ENCODE results near the gene PRM3.

PRM3 gene

DNA sequence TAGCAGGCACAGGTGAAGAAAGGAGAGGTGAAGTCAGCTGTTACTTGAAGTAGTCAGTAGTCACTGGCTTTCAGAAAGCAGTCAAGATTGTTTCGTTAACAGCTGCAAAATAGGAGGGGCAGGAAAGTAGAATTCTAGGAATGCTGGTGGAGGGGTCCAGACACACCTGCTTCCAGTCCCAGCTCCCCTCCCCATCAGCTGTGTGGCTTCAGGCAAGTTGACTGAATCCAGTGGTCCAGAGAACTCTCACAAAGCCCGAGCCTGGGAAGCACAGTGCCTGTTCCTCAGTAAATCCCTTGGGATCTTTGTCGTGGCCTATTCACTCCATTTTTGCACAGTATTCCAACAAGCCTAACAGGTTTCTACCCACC is 12.8 kb downstream of the PRM3 start:
- no peak for DNase-seq (ENCODE audit: extremely low read depth, low read depth)
- TF ChIP-seq, protein P1, sequence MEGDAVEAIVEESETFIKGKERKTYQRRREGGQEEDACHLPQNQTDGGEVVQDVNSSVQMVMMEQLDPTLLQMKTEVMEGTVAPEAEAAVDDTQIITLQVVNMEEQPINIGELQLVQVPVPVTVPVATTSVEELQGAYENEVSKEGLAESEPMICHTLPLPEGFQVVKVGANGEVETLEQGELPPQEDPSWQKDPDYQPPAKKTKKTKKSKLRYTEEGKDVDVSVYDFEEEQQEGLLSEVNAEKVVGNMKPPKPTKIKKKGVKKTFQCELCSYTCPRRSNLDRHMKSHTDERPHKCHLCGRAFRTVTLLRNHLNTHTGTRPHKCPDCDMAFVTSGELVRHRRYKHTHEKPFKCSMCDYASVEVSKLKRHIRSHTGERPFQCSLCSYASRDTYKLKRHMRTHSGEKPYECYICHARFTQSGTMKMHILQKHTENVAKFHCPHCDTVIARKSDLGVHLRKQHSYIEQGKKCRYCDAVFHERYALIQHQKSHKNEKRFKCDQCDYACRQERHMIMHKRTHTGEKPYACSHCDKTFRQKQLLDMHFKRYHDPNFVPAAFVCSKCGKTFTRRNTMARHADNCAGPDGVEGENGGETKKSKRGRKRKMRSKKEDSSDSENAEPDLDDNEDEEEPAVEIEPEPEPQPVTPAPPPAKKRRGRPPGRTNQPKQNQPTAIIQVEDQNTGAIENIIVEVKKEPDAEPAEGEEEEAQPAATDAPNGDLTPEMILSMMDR (IDR thresholded peaks at IDR 0.05; ENCODE audit: low read depth, low read length), result no peak

DNA sequence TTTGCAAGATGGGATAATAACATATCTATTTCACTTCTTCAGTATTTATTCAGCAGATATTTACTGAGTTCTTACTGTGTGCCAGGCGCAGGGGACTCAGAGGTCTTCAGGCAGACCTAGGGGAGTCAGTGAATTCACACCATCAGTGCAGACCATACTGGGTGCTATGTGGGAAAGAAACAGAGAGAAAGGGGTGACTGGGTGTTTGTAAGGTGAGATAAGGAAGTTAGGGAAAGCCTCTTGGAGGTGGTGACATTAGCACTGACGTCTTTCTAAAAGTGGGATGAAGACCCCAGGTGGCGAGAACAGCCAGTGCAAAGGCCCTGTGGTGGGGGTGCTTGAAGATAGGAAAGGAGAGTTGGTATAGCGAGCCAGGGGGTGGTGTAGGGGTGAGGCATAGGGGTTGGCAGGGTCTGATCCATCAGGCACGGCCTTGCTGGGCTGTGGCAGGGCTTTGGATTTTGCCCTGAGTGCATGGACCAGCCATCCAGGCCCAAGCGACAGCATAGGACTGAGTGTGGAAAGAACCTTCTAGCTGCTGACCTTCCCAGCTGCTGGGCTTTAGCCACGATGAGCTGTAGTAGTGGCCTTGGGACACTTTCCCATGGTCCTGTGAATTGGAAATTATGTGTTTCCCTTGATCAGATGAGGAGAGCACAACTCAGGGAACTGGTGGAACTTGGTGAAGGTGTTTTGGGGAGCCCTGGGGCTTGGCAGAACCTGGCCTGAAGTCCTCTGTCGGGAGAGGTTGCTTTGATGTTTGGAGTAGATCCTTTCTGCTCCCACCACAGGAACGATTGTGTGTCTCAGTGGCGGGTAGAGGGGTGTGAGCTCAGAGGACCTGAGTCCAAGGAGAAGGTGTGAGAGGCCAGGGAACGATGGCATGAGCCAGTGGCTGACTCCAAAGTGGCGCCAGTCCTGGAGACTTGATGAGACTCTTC is 13.5 kb downstream of the PRM3 start:
- TF ChIP-seq, protein P1 (IDR thresholded peaks at IDR 0.05; ENCODE audit: low read depth, low read length), result no peak
- DNase-seq (ENCODE audit: extremely low read depth, low read depth), result no peak

DNA sequence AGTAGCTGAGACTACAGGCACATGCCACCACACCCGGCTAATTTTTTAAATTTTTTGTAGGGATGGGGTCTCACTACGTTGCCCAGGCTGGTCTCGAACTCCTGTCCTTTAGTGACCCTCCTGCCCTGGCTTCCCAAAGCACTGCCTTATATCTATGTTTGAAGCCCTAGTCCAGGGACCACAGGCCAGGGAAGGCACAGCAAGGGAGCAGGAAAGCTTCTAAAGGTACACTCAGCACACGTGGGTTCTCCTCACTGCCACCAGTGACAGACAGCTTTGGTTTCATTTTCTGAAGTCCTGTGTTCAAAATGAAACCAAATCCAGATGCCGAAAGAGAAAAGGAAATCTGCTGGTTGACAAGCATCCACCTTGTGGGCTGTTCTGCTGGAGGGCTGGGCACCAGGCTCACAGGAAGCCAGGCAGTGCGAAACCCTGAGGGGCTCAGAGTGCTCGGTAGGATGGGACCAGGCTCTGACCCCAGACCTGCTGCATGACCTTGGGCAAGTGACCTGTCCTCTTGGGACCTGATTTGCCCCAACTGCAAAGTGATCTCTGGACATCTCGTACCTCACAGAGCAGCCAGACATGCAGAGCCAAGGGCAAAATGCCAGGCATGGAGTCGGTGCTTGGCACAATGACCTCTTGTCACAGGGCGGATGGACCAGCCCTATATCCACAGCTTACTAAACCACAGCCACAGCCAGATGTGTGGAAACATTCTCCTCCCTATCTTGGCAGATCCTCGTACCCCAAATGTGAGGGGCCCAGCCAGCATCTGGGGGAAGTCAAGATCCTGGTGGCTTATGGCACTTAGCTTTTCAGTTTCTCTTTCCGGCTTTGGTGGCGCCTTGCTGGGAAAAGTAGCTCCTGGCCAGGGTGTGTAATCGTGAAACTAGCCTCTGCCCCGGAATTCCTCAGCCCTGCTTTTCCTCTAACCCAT is 14.6 kb downstream of the PRM3 start:
- DNase-seq (ENCODE audit: extremely low read depth, low read depth), result no peak
- TF ChIP-seq, protein P1 (IDR thresholded peaks at IDR 0.05; ENCODE audit: low read depth, low read length), result no peak

DNA sequence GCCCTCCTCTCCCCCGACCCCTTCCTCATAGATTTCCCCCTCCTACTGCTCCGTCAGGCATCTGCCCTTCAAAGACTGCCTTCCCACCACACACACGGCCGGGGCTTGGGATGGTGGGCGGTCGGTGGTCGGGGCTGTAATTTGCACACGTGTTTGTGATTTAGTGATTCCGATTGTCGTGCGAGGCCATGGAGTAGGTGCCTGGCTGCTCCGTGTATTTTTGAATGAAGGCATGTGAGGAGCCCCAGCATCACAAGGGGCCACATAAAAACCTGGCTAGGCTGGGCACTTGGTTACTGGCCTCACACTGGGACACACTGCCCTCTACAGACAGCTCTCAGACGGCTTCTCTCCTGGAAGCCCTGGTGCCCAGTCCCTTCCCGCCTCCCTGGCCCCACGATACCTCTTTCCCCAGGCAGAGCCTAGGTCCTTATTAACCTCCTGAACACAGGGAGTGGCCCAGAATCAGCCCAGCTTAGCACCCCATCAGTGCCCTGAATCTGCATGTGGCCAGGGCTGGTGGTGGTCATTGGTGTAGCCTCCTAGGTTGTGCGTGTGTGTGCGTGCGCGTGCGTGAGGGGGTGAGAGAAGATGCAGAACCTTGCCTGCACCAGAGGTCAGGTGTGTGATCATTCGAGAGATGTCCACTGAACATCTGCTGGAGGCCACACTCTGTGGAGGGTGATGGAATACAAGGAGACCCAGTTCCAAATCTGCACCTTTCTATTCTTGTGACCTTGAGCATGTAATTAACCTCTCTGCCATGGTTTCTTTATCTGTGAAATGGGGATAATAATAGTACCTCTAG is 16.1 kb downstream of the PRM3 start:
- peak; percentile 44 for DNase-seq (ENCODE audit: extremely low read depth, low read depth)

DNA sequence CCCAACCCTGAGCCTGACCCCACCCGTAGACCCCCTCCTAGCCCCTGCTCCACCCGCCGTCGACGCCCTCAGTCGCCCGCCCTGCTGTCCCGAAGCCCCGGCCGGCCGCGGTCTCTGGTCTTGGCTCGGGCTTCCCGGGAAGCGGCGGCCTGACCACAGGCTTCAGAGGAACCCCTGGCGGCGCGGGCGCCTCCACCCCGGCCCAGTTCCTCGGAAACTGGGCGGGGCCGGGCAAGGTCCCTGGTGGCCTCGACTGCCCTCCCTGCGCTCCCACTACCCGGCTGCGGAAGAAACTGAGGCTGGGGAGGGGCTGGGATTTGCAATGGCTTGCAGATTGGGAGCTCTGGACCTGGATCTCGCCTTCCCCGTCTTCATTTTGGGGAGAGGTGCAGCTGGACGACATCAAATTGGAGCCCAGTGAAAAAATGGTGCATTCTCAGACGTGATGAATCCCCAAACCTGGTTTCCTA is 16.7 kb downstream of the PRM3 start:
- no peak for DNase-seq (ENCODE audit: extremely low read depth, low read depth)
- TF ChIP-seq, protein P1 (IDR thresholded peaks at IDR 0.05; ENCODE audit: low read depth, low read length), result no peak

More for the DNA sequence above, 16.1 kb downstream of the PRM3 start:
- TF ChIP-seq, protein P1 (IDR thresholded peaks at IDR 0.05; ENCODE audit: low read depth, low read length), result peak; percentile 83

DNA sequence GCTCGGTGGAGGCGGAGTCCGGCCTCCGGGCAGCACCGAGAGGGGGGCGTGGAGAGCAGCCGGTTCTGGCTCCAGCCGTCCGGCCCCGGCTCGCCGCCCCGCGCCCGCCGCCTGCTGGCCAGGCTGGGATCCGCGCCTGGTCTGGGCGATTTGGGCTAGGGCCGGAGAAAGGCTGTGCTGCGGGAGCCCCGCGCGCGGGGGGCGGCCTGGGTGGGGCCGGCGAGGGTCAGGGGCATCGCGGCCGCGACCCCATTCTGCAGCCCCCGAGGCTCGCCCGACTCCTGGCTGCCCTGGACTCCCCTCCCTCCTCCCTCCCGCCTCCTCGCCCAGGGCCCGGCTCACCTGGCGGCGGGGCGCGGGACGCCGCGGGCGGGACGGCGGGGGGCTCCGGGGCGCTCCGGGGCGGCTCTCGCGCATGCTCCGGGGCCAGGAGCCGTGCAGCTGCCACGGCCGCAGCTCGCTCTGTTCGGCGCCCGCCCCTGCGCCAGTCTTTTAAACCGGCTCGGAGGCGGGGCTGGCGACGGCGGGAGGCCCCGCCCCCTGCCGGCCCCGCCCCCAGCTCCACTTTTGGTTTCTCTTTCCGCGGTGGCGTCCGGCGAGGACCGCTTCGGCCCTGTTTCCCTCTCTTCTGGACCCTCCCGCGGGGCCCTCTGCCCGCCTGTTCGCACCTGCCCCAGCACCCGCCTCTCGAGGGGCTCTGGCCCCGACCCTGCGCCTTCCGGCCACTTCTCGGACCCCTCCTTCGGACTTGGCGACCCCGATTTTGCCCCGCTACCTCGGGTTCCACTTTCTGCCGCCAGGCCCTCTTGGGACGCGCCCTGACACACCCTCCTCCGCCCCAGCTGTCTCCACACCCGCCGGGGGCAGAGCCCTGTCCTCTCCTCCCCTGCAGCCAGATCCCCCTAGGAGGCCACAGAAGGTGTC is 17.4 kb downstream of the PRM3 start, which contains the start of gene SOCS1:
SOCS1 (minus strand) TSS at position 468 of the 924 bp plus-strand sequence. CDS start 726 bp downstream, outside the sequence.
- TF ChIP-seq, protein P1 (IDR thresholded peaks at IDR 0.05; ENCODE audit: low read depth, low read length), result peak; percentile 43
- DNase-seq (ENCODE audit: extremely low read depth, low read depth), result peak; percentile 73
